IMR-90 (cell line): Measurements from ENCODE around the gene SPATA24. TPM values are rescaled to one million over a fixed set of nuclear protein-coding genes. Genes with fewer than 3 reads are reported as not detected.
"Not testable (repeated sequence)": the region's sequence is repeated elsewhere in the genome, so short reads cannot be mapped to it uniquely, and the experiment has no call there.

Source experiments
- ATAC-seq: fragments of 200-7000 bp; cut with Tn5 transposase; 2 replicates; pipeline ENCODE4 v1.9.1; 2020; ENCODE audit warnings: low read depth, mild to moderate bottlenecking, moderate library complexity
- BruUV-seq: library from RNA; stranded (reverse); fragments of 400-500 nt; replicated peaks from 2 replicates; lab custom pipeline; 2021; lab: Mats Ljungman, UMichigan
- CTCF ChIA-PET: fragments of 300-600 bp; formaldehyde crosslinking; extraction: SDS; loops from one replicate; lab custom pipeline; 2021; ENCODE audit warnings: antibody characterized with exemption; lab: Yijun Ruan, JAX
- POLR2A ChIA-PET: fragments of 300-600 bp; sonication (Branson Sonifier 250); formaldehyde crosslinking; loops from one replicate; lab custom pipeline; 2022; ENCODE audit warnings: antibody characterized with exemption; ENCODE audit not compliant: unreplicated experiment; lab: Charles Lee
- DNase-seq: peaks from one replicate; pipeline ENCODE4 v3.0.0; 2013
- H2AFZ ChIP-seq: replicated peaks from 2 replicates; pipeline ENCODE3; 2013; ENCODE audit warnings: low read length, mild to moderate bottlenecking; ENCODE audit not compliant: poor library complexity
- H2AK5ac ChIP-seq: 2 replicates; pipeline ENCODE4 v1.6.1; 2013; ENCODE audit warnings: low read depth, low read length, inconsistent platforms
- H2AK9ac ChIP-seq: replicated peaks from 2 replicates; pipeline ENCODE3; 2013; ENCODE audit warnings: mild to moderate bottlenecking, low read depth, low read length, moderate library complexity; ENCODE audit not compliant: poor library complexity
- H2BK120ac ChIP-seq: 2 replicates; pipeline ENCODE4 v1.6.1; 2013; ENCODE audit warnings: low read depth, low read length, inconsistent platforms
- H2BK15ac ChIP-seq: 3 replicates; pipeline ENCODE4 v1.6.1; 2013; ENCODE audit warnings: low read depth, low read length, inconsistent platforms
- H2BK20ac ChIP-seq: 2 replicates; pipeline ENCODE4 v1.6.1; 2013; ENCODE audit warnings: low read depth, mild to moderate bottlenecking, inconsistent platforms, low read length, moderate library complexity
- H2BK5ac ChIP-seq: 2 replicates; pipeline ENCODE4 v1.6.1; 2013; ENCODE audit warnings: mild to moderate bottlenecking, low read depth, low read length, inconsistent platforms; ENCODE audit not compliant: poor library complexity, severe bottlenecking
- H3K14ac ChIP-seq: replicated peaks from 2 replicates; pipeline ENCODE4 v1.6.1; 2013; ENCODE audit warnings: low read depth, low read length, inconsistent platforms
- H3K18ac ChIP-seq: 2 replicates; pipeline ENCODE4 v1.6.1; 2013; ENCODE audit warnings: low read depth, low read length, control low read depth
- H3K23ac ChIP-seq: 2 replicates; pipeline ENCODE4 v1.6.1; 2013; ENCODE audit warnings: low read depth, low read length, inconsistent platforms
- H3K27ac ChIP-seq: 2 replicates; pipeline ENCODE4 v1.5.1; 2013; ENCODE audit warnings: mild to moderate bottlenecking, control low read depth, low read length; ENCODE audit not compliant: insufficient read depth
- H3K27me3 ChIP-seq: 2 replicates; pipeline ENCODE4 v1.6.1; 2013; ENCODE audit warnings: low read length; ENCODE audit not compliant: control insufficient read depth, insufficient read depth
- H3K36me3 ChIP-seq: 2 replicates; pipeline ENCODE4 v1.6.1; 2013; ENCODE audit warnings: low read length, mixed read lengths; ENCODE audit not compliant: control insufficient read depth, insufficient read depth
- H3K4ac ChIP-seq: 2 replicates; pipeline ENCODE4 v1.6.1; 2013; ENCODE audit warnings: low read depth, low read length, inconsistent platforms
- H3K4me1 ChIP-seq: 2 replicates; pipeline ENCODE4 v1.6.1; 2013; ENCODE audit warnings: low read length, mixed read lengths; ENCODE audit not compliant: control insufficient read depth, insufficient read depth
- H3K4me2 ChIP-seq: 2 replicates; pipeline ENCODE4 v1.6.1; 2013; ENCODE audit warnings: low read depth, mild to moderate bottlenecking, control low read depth, low read length, moderate library complexity
- H3K4me3 ChIP-seq: 2 replicates; pipeline ENCODE4 v1.5.1; 2013; ENCODE audit warnings: low read depth, mild to moderate bottlenecking, control low read depth, low read length, moderate library complexity; ENCODE audit not compliant: insufficient read depth
- H3K56ac ChIP-seq: 2 replicates; pipeline ENCODE4 v1.6.1; 2013; ENCODE audit warnings: low read length, inconsistent platforms; ENCODE audit not compliant: insufficient read depth; ENCODE audit errors: extremely low read depth
- H3K79me1 ChIP-seq, 2 experiments: 2 replicates each; pipeline ENCODE4 v1.6.1; 2013; ENCODE audit warnings: low read length in 2 of 2, inconsistent platforms in 1 of 2, low read depth in 1 of 2
- H3K9ac ChIP-seq: 2 replicates; pipeline ENCODE4 v1.6.1; 2013; ENCODE audit warnings: low read depth, low read length, control low read depth
- H3K9me1 ChIP-seq: 2 replicates; pipeline ENCODE4 v1.6.1; 2013; ENCODE audit warnings: low read length, inconsistent platforms; ENCODE audit not compliant: insufficient read depth
- H3K9me3 ChIP-seq: 2 replicates; pipeline ENCODE4 v1.6.1; 2013; ENCODE audit warnings: low read length; ENCODE audit not compliant: control insufficient read depth, insufficient read depth
- H4K20me1 ChIP-seq: 2 replicates; pipeline ENCODE4 v1.6.1; 2013; ENCODE audit warnings: low read length, inconsistent platforms; ENCODE audit not compliant: insufficient read depth
- H4K5ac ChIP-seq: 2 replicates; pipeline ENCODE4 v1.6.1; 2013; ENCODE audit warnings: mild to moderate bottlenecking, low read depth, low read length, control low read depth
- H4K8ac ChIP-seq, 2 experiments: 2 replicates each; pipeline ENCODE4 v1.6.1; 2013; ENCODE audit warnings: low read depth in 2 of 2, low read length in 2 of 2, control low read depth in 1 of 2, inconsistent platforms in 1 of 2
- H4K91ac ChIP-seq: 2 replicates; pipeline ENCODE4 v1.6.1; 2013; ENCODE audit warnings: low read depth, low read length, inconsistent platforms; ENCODE audit not compliant: insufficient read depth
- RFX5 ChIP-seq: IDR thresholded peaks from 2 replicates; pipeline ENCODE4 v1.8.0; 2012; ENCODE audit warnings: low read depth, mild to moderate bottlenecking, low read length, moderate library complexity
- WGBS, 2 experiments: methylation state at CpG; one replicate each; pipeline versions ENCODE4 v1.1.5 to v1.1.7; 2013; ENCODE audit warnings: missing lambda C conversion rate in 2 of 2; ENCODE audit not compliant: insufficient read length in 1 of 2; ENCODE audit errors: extremely low coverage in 2 of 2; 5-methylcytosine and 5-hydroxymethylcytosine counted together
- dilution Hi-C: fragments of 300-500 bp; cut with HindIII; formaldehyde crosslinking; loops from one replicate; pipeline ENCODE4 v1.14.3; 2018; ENCODE audit warnings: low sequenced_read_pairs; ENCODE audit not compliant: unreplicated experiment
- in situ Hi-C: fragments of 300-500 bp; cut with MboI; formaldehyde crosslinking; loops from 3 replicates; pipeline ENCODE4 v1.14.3; 2019; ENCODE audit warnings: low sequenced_read_pairs, inconsistent platforms, mixed read lengths
- intact Hi-C: fragments of 100-400 bp; cut with micrococcal nuclease; formaldehyde crosslinking; loops from 2 replicates; pipeline ENCODE4 v1.10.0; 2022
- polyA plus RNA-seq, 3 experiments: library from polyadenylated mRNA; depleted of rRNA; stranded (reverse); fragments of >200 nt; gene quantifications; 2 replicates each; pipeline ENCODE4 v1.2.3, GENCODE V29; 2012; ENCODE audit warnings: low replicate concordance in 1 of 3
- total RNA-seq: library from RNA; depleted of rRNA; stranded (reverse); fragments of >200 nt; gene quantifications from 2 replicates; pipeline ENCODE4 v1.2.3, GENCODE V29; 2012

SPATA24 gene
- total and polyA plus RNA-seq, 2 of the 4 experiments (the other 2 are of a cell fraction), result 4.1 to 4.3 TPM

DNA sequence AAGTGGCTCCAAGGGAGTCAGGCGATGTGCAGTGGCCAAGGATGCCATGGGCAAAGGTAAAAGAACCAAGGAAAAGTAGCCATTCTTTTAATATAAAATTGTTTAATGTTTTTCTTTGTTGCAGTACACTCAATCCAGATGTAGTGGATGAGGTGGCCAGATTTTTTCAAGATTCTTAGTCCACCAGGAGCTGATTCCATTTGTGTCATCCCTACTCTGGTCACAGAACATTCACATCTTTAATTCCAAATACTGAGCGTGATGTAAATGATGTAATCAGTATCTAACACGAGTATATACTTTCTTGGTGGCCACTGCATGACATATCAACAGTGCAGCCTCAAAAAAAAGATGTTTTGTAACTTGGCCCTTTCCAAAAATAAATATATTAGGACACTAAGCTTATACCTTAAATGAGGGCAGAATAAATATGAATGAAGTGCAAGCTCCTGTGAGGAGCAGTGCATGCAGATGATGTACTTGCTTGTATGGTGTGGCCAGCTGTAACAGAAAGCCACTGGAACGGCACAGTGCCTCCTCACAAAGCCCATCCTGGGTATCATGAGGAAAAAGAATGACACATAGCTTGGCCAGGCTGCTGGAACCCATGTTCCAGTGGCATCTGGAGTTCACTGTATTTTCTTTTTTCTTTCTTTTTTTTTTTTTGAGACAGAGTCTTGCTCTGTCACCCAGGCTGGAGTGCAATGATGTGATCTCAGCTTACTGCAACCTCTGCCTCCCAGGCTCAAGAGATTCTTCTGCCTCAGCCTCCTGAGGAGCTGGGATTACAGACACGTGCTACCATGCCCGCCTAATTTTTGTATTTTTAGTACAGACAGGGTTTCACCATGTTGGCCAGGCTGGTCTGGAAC lies 6.5 kb upstream of the SPATA24 start (continued):
- TF ChIP-seq RFX5, result no peak

DNA sequence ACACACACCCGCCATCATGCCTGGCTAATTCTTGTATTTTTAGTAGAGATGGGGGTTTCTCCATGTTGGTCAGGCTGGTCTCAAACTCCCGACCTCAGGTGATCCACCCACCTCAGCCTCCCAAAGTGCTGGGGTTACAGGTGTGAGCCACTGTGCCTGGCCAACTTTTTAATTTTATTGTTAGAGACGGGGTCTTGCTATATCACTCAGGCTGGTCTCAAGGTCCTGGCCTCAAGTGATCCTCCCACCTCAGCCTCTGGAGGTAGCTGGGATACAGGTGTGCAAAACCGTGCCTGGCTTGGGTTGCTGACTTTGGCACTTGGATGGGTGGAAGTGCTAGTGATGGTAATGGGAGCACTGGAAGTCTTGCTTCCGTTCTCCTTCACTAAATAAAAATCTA lies 5.2 kb upstream of the SPATA24 start:
- H3K4me3 ChIP-seq, H2AK5ac ChIP-seq, H3K36me3 ChIP-seq, H2AFZ ChIP-seq, H2AK9ac ChIP-seq, ATAC-seq, H4K91ac ChIP-seq, H3K4ac ChIP-seq, H3K14ac ChIP-seq, H2BK20ac ChIP-seq, H2BK5ac ChIP-seq, H4K8ac ChIP-seq, H3K18ac ChIP-seq, POLR2A ChIA-PET, H3K9ac ChIP-seq, H3K4me2 ChIP-seq, H3K56ac ChIP-seq, H2BK15ac ChIP-seq, H4K5ac ChIP-seq, H3K23ac ChIP-seq, H3K27me3 ChIP-seq, in situ Hi-C loops, H3K79me1 ChIP-seq, H3K9me1 ChIP-seq, H4K20me1 ChIP-seq, BruUV-seq, DNase-seq, CTCF ChIA-PET, H3K9me3 ChIP-seq, H3K27ac ChIP-seq, H3K4me1 ChIP-seq, H2BK120ac ChIP-seq, intact Hi-C loops: not testable (repeated sequence)
- no CpG with 5 or more reads among the region's 5 CpGs for WGBS, 2 experiments
- dilution Hi-C loops, result loop anchor here (25.0 kb wide), 1 partner anchor 103 kb away; no protein-coding TSS in a partner anchor
